GM21576 (cell line): ENCODE data around the gene ZRANB1.

ENCODE experiments used
- ATAC-seq: cut with Tn5 transposase; IDR thresholded peaks from one replicate; pipeline ENCODE4 v1.9.1; 2021; ENCODE audit warnings: mild to moderate bottlenecking, moderate library complexity; ENCODE audit not compliant: unreplicated experiment

The ZRANB1 gene

DNA sequence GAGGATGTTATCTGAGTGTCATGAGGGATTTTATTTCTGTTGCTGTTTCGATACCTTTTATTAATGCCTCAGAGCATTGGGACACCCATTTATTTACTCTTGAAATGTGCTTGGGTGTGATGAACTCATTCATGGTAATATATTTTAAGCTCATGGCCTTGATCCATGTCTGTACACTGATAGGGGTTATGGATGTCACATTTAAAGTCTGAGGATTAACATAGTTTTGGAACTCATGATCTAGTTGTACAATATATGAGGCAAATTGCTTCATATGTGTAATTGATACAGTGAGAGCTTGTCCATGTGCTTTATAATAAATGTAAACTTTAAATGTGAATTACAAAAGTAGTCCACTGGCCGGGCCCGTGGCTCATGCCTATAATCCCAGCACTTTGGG lies 23.0 kb upstream of the ZRANB1 start:
- no peak for ATAC-seq

DNA sequence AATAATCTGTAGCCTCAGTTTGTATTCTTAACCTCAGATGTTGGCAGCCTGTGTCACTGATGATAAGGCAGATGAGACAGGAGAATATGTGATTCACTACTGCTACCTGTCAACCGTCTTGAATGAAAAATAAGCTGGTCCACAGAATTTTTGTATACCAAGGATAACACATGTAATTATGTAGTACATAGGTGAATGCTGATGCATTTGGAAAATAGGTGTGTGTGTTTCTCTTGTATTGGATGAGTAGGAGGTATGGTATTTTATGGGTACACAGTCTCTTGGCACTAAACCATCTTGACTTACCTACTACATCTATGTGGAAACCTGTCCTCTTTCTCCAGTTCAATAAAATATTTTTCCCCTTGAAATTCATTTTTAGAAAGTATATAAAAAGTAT lies 20.7 kb upstream of the ZRANB1 start:
- no peak for ATAC-seq

- no peak for ATAC-seq
Measured at GRCh38 chr10:124923684-124924083, 18.2 kb upstream of the ZRANB1 start.

DNA sequence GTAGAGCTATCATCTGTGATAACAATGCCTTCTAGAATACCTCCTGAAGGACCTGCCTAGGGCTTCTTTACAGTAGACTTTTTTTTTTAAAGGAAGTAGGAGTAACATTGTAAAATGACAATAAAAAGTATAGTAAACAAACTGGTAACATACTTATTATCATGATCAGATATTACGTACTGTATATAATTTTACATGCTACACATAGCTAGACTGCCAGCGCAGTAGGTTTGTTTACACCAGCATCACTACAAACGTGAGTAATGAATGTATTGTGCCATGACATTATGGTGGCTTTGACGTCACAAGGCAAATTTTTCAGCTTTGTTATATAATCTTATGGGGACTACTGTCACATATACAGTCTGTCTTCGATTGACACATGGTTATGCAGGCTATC lies 15.4 kb upstream of the ZRANB1 start:
- ATAC-seq = no peak

DNA sequence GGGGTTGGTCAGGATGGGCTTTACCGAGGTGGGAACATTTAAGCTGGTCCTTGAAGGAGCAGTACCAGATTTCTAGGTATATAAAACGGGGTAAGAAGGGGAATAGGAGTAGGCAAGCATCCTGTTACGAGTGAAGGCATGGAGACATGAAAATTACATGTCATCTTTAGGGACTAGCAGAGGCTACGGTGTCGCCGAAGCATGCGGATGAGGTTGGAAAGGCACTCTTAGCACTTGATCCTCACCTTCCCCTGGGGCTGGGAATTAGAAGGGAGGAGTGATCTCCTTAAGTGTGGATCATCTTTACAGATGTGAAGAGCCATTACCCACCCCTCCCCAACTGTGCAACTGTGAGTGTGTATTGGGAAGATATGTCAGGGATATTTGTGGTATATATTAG lies 13.8 kb upstream of the ZRANB1 start:
- no peak for ATAC-seq

- ATAC-seq = no peak
Measured at GRCh38 chr10:124928545-124928944, 13.4 kb upstream of the ZRANB1 start.

DNA sequence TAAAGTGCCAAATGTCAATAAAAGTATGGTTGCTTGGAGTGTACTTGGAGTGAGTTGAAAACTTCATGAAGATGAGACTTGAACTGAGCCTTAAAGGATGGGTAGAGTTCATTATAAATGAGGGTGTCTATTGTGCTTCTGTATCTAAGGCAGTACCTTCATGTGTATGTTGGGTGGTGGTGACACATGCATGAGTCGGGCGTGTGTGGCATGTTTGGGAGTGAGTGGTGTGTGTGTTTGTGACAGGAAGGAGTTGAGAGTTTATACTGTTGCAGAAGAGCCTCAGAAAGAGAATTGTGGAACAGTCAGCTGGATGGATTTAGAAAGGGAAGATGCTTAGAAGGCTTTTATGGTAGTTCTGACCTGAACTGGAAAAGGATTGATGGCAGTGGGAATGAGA lies 6.0 kb upstream of the ZRANB1 start:
- ATAC-seq = no peak

DNA sequence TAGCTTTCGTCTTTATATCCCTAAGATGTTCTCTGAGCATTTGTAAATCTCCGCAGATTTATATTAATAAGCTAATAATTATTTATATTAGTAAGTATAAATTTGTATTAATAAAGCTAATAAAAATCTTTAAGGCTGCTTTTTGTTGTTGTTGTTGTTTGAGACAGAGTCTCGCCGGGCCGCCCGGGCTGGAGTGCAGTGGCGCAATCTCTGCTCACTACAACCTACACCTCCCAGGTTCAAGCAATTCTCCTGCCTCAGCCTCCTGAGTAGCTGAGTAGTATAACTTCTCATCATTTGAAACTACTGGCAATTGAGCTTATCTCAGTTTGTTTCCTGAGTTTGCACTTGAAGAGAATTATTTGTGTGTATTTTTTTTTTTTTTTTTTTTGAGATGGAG lies 5.1 kb upstream of the ZRANB1 start:
- no peak for ATAC-seq

- ATAC-seq = no peak
Measured at GRCh38 chr10:124939290-124939689, 2.6 kb upstream of the ZRANB1 start.

DNA sequence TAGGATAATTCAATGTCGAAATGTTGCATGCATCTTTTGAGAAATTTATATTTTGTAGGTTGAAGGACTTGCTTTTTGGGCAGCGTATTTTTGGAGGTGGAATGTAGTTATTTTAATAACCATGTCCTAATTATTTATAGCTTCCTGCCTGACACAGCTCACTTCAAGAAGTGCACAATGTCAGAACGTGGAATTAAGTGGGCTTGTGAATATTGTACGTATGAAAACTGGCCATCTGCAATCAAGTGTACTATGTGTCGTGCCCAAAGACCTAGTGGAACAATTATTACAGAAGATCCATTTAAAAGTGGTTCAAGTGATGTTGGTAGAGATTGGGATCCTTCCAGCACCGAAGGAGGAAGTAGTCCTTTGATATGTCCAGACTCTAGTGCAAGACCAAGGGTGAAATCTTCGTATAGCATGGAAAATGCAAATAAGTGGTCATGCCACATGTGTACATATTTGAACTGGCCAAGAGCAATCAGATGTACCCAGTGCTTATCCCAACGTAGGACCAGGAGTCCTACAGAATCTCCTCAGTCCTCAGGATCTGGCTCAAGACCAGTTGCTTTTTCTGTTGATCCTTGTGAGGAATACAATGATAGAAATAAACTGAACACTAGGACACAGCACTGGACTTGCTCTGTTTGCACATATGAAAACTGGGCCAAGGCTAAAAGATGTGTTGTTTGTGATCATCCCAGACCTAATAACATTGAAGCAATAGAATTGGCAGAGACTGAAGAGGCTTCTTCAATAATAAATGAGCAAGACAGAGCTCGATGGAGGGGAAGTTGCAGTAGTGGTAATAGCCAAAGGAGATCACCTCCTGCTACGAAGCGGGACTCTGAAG lies 620 bp downstream of the ZRANB1 start:
- ATAC-seq = no peak

- ATAC-seq = no peak
Measured at GRCh38 chr10:124943301-124944092, 1.6 kb downstream of the ZRANB1 start.

- no peak for ATAC-seq
Measured at GRCh38 chr10:124944982-124945381, 3.1 kb downstream of the ZRANB1 start.

- no peak for ATAC-seq
Measured at GRCh38 chr10:124946945-124947344, 5.0 kb downstream of the ZRANB1 start.

DNA sequence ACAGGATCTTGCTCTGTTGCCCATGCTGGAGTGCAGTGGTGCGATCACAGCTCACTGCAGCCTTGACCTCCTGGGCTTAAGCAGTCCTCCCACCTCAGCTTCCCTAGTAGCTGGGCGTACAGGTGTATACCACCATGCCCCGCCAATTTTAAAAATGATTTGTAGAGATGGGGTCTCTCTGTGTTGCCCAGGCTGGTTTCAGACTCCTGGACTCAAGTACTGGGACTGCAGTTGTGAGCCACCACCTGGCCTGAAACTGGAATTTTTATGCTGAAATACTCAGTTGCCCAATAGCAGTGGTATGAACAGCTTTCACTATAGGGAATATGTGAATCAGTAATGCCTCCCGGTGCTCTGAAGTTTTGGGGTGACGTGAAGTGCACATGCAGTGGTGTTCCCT lies 7.6 kb downstream of the ZRANB1 start:
- ATAC-seq = no peak

DNA sequence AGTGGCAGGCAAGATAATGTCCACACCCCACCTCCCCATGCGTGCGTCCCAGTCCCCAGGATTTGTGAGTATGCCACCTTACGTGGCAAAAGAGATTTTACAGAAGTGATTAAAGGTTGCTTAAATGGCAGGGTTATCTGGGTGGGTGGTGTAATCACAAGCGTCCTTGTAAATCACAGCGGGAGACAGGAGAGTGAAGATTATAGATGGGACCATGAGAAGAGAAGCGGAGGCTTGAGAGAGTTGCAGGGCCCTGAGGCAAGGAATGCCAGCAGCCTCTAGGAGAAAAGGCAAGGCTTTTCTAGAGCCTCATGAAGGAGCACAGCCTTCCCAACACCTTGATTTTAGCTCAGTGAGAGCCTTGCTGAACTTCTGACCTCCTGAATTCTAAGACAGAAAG lies 10.2 kb downstream of the ZRANB1 start:
- no peak for ATAC-seq

DNA sequence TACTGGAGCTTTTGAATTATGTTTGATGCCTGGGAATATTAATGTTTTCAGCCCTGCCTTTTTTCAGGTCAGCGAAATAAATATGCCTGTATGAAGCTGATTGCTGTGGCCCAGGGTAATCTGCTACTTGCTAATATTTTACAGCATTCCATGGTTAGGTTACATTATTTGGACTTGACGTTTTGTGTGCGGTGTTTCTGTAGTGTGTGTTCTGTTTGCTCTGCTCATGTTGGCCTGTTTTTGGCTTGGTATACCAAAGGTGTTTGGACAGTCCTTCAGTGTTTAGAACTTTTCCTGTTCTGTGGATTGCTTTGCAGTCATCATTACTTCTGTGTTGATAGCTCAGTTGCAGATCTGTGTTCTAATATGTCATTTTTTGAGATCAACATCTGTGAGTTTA lies 11.5 kb downstream of the ZRANB1 start:
- no peak for ATAC-seq

- ATAC-seq = no peak
Measured at GRCh38 chr10:124955243-124955642, 13.3 kb downstream of the ZRANB1 start.

DNA sequence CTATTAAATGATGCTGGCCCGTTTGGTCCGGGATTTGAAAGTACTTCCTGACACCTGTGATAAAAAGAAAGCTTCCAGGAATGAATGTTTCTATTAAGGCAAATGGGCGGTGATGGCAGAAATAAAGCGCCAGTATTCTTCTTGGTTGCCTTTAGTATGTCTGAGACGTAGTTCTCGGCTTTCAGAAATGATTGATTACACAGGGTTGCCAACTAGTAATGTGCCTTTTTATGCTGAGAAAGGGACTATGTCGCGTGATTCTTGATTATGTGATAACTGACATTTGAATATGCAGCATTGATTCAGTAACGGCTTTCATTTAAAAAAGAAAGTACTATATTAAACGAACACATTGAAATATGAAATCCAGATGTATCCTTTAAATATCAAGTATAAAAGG lies 13.9 kb downstream of the ZRANB1 start:
- no peak for ATAC-seq

GRCh38 chr10:124956764-124957163 lies 14.8 kb downstream of the ZRANB1 start:
- ATAC-seq = no peak

DNA sequence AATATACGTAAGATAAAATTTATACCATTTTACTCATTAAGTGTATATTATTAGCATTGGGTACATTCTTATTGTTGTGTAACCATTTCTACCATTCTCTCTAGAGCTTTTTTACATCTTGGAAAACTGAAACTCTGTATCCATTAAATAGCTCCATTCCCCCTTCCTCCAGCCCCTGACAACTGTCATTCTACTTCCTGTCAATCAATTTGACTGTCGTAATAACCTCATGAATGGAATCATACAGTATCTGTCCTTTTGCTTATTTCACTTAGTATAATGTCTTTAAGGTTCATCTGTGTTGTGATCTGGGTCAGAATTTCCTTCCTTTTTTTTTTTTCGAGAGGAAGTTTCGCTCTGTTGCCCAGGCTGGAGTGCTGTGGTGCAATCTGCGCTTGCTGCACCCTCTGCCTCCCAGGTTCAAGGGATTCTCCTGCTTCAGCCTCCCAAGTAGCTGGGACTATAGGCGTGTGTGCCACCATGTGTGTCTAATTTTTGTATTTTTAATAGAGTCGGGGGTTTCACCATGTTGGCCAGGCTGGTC lies 15.6 kb downstream of the ZRANB1 start:
- no peak for ATAC-seq

DNA sequence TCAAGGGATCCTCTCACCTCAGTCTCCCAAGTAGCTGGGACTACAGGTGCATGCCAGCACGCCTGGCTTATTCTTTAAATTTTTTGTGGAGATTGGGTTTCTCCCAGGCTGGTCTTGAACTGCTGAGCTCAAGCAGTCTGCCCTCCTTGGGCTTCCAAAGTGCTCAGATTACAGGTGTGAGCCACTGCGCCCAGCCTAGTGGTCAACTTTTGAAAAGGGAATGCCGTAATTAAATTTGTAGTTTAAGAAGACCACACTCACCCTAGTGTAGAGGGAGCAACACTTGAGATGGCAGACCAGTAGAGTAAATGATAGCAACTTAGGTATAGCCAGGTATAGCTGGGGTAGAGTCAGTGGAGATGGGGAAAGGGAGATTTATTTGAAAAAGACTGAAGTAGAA lies 17.6 kb downstream of the ZRANB1 start:
- no peak for ATAC-seq

DNA sequence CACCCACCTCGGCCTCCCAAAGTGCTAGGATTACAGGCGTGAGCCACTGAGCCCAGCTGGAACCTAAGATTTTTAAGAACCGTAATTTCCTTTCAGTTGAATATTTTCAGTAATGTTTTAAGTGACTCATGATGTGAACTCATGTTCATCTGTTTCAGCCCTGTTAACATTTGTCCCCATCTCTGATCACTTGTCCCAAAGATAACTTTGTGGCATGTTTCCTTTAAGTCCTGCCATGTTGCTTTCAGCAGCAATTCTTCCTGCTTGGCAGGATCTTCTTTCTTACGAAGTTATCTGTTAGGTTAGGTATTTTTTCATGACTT lies 19.3 kb downstream of the ZRANB1 start:
- ATAC-seq = no peak
